Natural killer cell (primary cell): ENCODE measurements around the gene HLX. TPM values are rescaled to one million over a fixed set of nuclear protein-coding genes. Genes with fewer than 3 reads are reported as not detected.

Source experiments
- ATAC-seq, 3 donors: fragments of 150-1000 bp in 2 of 3; fragments of 200-7000 bp in 1 of 3; cut with Tn5 transposase; 1 replicate in 1 of 3; 2 replicates in 2 of 3; pipeline ENCODE4 v1.10.0; 2021; ENCODE audit warnings: mild to moderate bottlenecking in 2 of 3, moderate library complexity in 2 of 3
- DNase-seq, 2 donors: peaks; one replicate each; pipeline versions ENCODE4 v3.0.0 to v3.0.0-alpha.2; 2013 to 2021; ENCODE audit warnings: mixed read lengths in 1 of 2
- H3K27ac ChIP-seq: one replicate; pipeline ENCODE4 v1.5.1; 2013; ENCODE audit warnings: mild to moderate bottlenecking, low read length
- H3K27me3 ChIP-seq: one replicate; pipeline ENCODE4 v1.6.1; 2013; ENCODE audit warnings: low read length; ENCODE audit not compliant: control insufficient read depth, insufficient read depth
- H3K36me3 ChIP-seq: one replicate; pipeline ENCODE4 v1.6.1; 2013; ENCODE audit warnings: low read length; ENCODE audit not compliant: control insufficient read depth, insufficient read depth
- H3K4me1 ChIP-seq: one replicate; pipeline ENCODE4 v1.6.1; 2013; ENCODE audit warnings: low read length; ENCODE audit not compliant: control insufficient read depth, insufficient read depth
- H3K4me3 ChIP-seq: one replicate; pipeline ENCODE4 v1.5.1; 2013; ENCODE audit warnings: low read length
- H3K9me3 ChIP-seq: one replicate; pipeline ENCODE4 v1.6.1; 2013; ENCODE audit warnings: low read length; ENCODE audit not compliant: control insufficient read depth, insufficient read depth
- H3K27ac Mint-ChIP-seq, 2 donors: one replicate each; pipeline ENCODE4 v1.8.0; 2022; ENCODE audit warnings: mild to moderate bottlenecking in 2 of 2, mixed read lengths in 2 of 2, moderate library complexity in 1 of 2
- H3K27me3 Mint-ChIP-seq, 2 donors: one replicate each; pipeline ENCODE4 v1.8.0; 2022; ENCODE audit warnings: low read depth in 2 of 2, mixed read lengths in 2 of 2
- H3K36me3 Mint-ChIP-seq: one replicate; pipeline ENCODE4 v1.8.0; 2022; ENCODE audit warnings: mixed read lengths
- H3K4me1 Mint-ChIP-seq, 2 donors: one replicate each; pipeline ENCODE4 v1.8.0; 2022; ENCODE audit warnings: mixed read lengths in 2 of 2
- H3K4me3 Mint-ChIP-seq: one replicate; pipeline ENCODE4 v1.8.0; 2022; ENCODE audit warnings: mild to moderate bottlenecking, moderate library complexity, mixed read lengths
- H3K9me3 Mint-ChIP-seq, 2 donors: one replicate each; pipeline ENCODE4 v1.8.0; 2022; ENCODE audit warnings: mixed read lengths in 2 of 2
- WGBS: methylation state at CpG from one replicate; pipeline ENCODE4 v1.1.7; 2013; ENCODE audit warnings: missing lambda C conversion rate; ENCODE audit not compliant: insufficient coverage; 5-methylcytosine and 5-hydroxymethylcytosine counted together
- intact Hi-C: fragments of 100-400 bp; cut with micrococcal nuclease; formaldehyde crosslinking; loops from one replicate; pipeline ENCODE4 v1.14.2; 2022
- total RNA-seq, 4 donors: library from RNA; stranded (reverse); fragments of 120-200 nt in 1 of 4; gene quantifications; one replicate each; pipeline versions ENCODE4 v1.2.3 to v1.2.4, GENCODE V29; 2013 to 2022
- TF ChIP-seq, protein P1 (sequence below): fragments of 200-600 bp; IDR thresholded peaks from one replicate; pipeline ENCODE4 v1.8.0; 2022; ENCODE audit warnings: antibody characterized with exemption

The HLX gene
- total RNA-seq, 3 donors from 2014 or later (not counting 1 experiment from before 2014, with no cell fraction given) = 0.93 to 19.3 (median 1.0) TPM

GRCh38 chr1:220888417-220888986 lies 9.3 kb downstream of the HLX start:
- Mint-ChIP-seq H3K4me1 (peaks cover 0 to 3% of the 10 kb centered on the region in 2 donors), H3K4me3 (no peak overlapping the region), H3K27ac (no peak overlapping the region), H3K27me3 (peaks cover 70 to 86% of the 10 kb centered on the region in 2 donors), H3K9me3 (no peaks in the 10 kb centered on the region), H3K36me3 (no peaks in the 10 kb centered on the region)
- WGBS = 59% methylated on average over 14 of the region's 14 CpGs
- peaks cover 22% of the 10 kb centered on the region for H3K4me1 ChIP-seq
- no peak overlapping the region for H3K27ac ChIP-seq
- H3K4me3 ChIP-seq = no peak overlapping the region
- intact Hi-C loops = no loop called here
- ATAC-seq (no peak), DNase-seq (no peak)
- H3K9me3 ChIP-seq = no peaks in the 10 kb centered on the region
- TF ChIP-seq, protein P1, sequence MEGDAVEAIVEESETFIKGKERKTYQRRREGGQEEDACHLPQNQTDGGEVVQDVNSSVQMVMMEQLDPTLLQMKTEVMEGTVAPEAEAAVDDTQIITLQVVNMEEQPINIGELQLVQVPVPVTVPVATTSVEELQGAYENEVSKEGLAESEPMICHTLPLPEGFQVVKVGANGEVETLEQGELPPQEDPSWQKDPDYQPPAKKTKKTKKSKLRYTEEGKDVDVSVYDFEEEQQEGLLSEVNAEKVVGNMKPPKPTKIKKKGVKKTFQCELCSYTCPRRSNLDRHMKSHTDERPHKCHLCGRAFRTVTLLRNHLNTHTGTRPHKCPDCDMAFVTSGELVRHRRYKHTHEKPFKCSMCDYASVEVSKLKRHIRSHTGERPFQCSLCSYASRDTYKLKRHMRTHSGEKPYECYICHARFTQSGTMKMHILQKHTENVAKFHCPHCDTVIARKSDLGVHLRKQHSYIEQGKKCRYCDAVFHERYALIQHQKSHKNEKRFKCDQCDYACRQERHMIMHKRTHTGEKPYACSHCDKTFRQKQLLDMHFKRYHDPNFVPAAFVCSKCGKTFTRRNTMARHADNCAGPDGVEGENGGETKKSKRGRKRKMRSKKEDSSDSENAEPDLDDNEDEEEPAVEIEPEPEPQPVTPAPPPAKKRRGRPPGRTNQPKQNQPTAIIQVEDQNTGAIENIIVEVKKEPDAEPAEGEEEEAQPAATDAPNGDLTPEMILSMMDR = no peak
- H3K36me3 ChIP-seq = no peaks in the 10 kb centered on the region
- peaks cover 32% of the 10 kb centered on the region for H3K27me3 ChIP-seq

- H3K36me3 Mint-ChIP-seq = no peaks in the 10 kb centered on the region
- WGBS = 46% methylated on average over 2 of the region's 2 CpGs
- H3K27me3 ChIP-seq = peaks cover 35% of the 10 kb centered on the region
- no peak overlapping the region for H3K27ac Mint-ChIP-seq
- H3K9me3 ChIP-seq = no peaks in the 10 kb centered on the region
- peaks cover 27% of the 10 kb centered on the region for H3K4me1 ChIP-seq
- ATAC-seq = no peak
- H3K27me3 Mint-ChIP-seq = peaks cover 70 to 86% of the 10 kb centered on the region in 2 donors
- intact Hi-C loops = no loop called here
- TF ChIP-seq, protein P1 = no peak
- no peak overlapping the region for H3K4me3 Mint-ChIP-seq
- H3K27ac ChIP-seq = no peak overlapping the region
- no peak for DNase-seq
- no peaks in the 10 kb centered on the region for H3K36me3 ChIP-seq
- peaks cover 0 to 8% of the 10 kb centered on the region in 2 donors for H3K4me1 Mint-ChIP-seq
- H3K9me3 Mint-ChIP-seq = no peaks in the 10 kb centered on the region
- H3K4me3 ChIP-seq = no peak overlapping the region
Observed at GRCh38 chr1:220889333-220889732, 10.1 kb downstream of the HLX start.

DNA sequence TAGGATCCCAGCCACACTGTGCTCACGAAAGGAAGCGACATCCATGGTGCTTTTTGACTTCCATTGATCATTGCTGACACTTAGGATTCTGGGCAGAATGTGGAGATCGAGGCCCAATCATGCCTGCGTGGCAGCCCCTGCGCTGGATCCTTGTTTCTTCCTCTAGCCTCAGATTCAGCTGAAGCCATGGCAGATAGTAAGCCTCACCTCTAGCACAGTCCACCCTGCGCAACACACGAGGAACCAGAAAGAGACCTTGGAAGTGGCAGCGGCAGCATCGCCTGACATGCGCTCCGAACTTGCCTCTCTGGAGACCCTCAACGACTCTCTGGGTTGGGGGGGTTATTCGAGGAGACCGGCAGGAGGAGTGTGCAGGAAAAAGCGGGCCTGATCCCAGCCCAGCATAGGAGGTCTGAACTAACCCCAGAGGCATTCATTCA lies 10.6 kb downstream of the HLX start:
- Histone ChIP-seq H3K9me3 (no peaks in the 10 kb centered on the region), H3K36me3 (no peaks in the 10 kb centered on the region), H3K4me1 (peaks cover 27% of the 10 kb centered on the region), H3K4me3 (no peak overlapping the region), H3K27me3 (peaks cover 35% of the 10 kb centered on the region), H3K27ac (no peak overlapping the region)
- no peaks in the 10 kb centered on the region for H3K9me3 Mint-ChIP-seq
- no peak overlapping the region for H3K27ac Mint-ChIP-seq
- TF ChIP-seq, protein P1 = no peak
- H3K36me3 Mint-ChIP-seq = no peaks in the 10 kb centered on the region
- H3K4me1 Mint-ChIP-seq = peaks cover 0 to 8% of the 10 kb centered on the region in 2 donors
- intact Hi-C loops = no loop called here
- WGBS = 80% methylated on average over 15 of the region's 15 CpGs
- H3K4me3 Mint-ChIP-seq = no peak overlapping the region
- peaks cover 70 to 92% of the 10 kb centered on the region in 2 donors for H3K27me3 Mint-ChIP-seq
- no peak for ATAC-seq
- DNase-seq = no peak

GRCh38 chr1:220890602-220891001 lies 11.4 kb downstream of the HLX start:
- Mint-ChIP-seq H3K36me3 (no peaks in the 10 kb centered on the region), H3K27me3 (peaks cover 74 to 94% of the 10 kb centered on the region in 2 donors), H3K27ac (no peak overlapping the region), H3K4me1 (peaks cover 0 to 8% of the 10 kb centered on the region in 2 donors), H3K9me3 (no peaks in the 10 kb centered on the region), H3K4me3 (no peak overlapping the region)
- H3K9me3 ChIP-seq = no peaks in the 10 kb centered on the region
- intact Hi-C loops = no loop called here
- peaks cover 37% of the 10 kb centered on the region for H3K27me3 ChIP-seq
- 63% methylated on average over 1 of the region's 1 CpG for WGBS
- H3K4me3 ChIP-seq = no peak overlapping the region
- H3K4me1 ChIP-seq = peaks cover 27% of the 10 kb centered on the region
- DNase-seq (no peak), ATAC-seq (no peak)
- TF ChIP-seq, protein P1 = no peak
- H3K36me3 ChIP-seq = no peaks in the 10 kb centered on the region
- H3K27ac ChIP-seq = no peak overlapping the region
